ENCODE results near the gene BSCL2. TPM values are rescaled to one million over a fixed set of nuclear protein-coding genes. Genes with fewer than 3 reads are reported as not detected.
A peak's percentile ranks its signal among the peaks of the same experiment; 100 is the strongest.

The BSCL2 gene
- total and polyA plus RNA-seq, 2 of the 13 experiments (the other 11 are each of a cell fraction or from before 2014, with no cell fraction given), result 19.5 to 21.1 TPM

DNA sequence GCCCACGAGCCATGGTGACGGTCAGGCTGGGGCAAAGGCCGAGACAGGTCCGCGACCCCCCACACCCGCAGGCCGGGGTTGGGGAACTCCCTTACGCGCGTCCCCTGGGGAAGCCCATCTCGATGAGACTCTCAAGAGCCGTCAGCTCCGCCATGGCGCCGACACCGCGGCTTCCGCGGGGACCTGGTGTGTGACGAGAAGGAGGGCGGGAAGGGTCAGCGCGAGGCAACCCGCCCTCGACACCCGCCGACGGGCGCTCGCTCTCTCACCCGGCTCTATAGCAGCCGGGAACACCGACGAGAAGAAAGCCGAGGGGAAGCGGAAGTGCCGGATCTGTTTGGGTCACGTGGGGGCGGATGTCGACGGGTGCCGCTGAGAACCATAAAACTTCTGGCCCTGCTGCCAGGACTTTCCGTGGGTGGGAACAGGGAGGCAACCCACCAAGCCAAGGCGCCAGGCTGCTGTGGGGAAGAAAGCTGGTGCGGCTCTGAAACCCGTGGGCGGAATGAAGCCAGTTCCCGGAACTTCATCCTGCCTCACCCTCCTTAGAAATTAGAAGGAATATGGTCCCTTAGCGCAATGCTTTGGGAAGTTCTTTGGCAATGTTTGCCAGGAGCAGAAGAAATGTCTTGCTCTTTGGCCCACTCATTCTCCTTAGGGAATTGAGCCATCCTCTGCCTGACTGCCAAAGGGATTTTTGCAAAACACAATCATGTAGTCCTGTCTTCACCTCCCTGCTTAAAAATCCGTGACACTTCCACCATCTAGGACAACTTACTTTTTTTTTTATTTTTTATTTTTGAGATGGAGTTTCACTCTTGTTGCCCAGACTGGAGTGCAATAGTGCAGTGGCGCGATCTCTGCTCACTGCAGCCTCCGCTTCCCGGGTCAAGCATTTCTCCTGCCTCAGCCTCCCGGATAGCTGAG is 28.2 kb downstream of the BSCL2 start, which contains the start of gene UBXN1 (continued):
- TF ChIP-seq, protein P1, sequence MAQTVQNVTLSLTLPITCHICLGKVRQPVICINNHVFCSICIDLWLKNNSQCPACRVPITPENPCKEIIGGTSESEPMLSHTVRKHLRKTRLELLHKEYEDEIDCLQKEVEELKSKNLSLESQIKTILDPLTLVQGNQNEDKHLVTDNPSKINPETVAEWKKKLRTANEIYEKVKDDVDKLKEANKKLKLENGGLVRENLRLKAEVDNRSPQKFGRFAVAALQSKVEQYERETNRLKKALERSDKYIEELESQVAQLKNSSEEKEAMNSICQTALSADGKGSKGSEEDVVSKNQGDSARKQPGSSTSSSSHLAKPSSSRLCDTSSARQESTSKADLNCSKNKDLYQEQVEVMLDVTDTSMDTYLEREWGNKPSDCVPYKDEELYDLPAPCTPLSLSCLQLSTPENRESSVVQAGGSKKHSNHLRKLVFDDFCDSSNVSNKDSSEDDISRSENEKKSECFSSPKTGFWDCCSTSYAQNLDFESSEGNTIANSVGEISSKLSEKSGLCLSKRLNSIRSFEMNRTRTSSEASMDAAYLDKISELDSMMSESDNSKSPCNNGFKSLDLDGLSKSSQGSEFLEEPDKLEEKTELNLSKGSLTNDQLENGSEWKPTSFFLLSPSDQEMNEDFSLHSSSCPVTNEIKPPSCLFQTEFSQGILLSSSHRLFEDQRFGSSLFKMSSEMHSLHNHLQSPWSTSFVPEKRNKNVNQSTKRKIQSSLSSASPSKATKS (CRISPR knock-in tag; IDR thresholded peaks at IDR 0.05), result no peak
- TF ChIP-seq, protein P2, sequence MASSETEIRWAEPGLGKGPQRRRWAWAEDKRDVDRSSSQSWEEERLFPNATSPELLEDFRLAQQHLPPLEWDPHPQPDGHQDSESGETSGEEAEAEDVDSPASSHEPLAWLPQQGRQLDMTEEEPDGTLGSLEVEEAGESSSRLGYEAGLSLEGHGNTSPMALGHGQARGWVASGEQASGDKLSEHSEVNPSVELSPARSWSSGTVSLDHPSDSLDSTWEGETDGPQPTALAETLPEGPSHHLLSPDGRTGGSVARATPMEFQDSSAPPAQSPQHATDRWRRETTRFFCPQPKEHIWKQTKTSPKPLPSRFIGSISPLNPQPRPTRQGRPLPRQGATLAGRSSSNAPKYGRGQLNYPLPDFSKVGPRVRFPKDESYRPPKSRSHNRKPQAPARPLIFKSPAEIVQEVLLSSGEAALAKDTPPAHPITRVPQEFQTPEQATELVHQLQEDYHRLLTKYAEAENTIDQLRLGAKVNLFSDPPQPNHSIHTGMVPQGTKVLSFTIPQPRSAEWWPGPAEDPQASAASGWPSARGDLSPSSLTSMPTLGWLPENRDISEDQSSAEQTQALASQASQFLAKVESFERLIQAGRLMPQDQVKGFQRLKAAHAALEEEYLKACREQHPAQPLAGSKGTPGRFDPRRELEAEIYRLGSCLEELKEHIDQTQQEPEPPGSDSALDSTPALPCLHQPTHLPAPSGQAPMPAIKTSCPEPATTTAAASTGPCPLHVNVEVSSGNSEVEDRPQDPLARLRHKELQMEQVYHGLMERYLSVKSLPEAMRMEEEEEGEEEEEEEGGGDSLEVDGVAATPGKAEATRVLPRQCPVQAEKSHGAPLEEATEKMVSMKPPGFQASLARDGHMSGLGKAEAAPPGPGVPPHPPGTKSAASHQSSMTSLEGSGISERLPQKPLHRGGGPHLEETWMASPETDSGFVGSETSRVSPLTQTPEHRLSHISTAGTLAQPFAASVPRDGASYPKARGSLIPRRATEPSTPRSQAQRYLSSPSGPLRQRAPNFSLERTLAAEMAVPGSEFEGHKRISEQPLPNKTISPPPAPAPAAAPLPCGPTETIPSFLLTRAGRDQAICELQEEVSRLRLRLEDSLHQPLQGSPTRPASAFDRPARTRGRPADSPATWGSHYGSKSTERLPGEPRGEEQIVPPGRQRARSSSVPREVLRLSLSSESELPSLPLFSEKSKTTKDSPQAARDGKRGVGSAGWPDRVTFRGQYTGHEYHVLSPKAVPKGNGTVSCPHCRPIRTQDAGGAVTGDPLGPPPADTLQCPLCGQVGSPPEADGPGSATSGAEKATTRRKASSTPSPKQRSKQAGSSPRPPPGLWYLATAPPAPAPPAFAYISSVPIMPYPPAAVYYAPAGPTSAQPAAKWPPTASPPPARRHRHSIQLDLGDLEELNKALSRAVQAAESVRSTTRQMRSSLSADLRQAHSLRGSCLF (CRISPR knock-in tag; IDR thresholded peaks at IDR 0.05; ENCODE audit: borderline replicate concordance), result no peak
- TF ChIP-seq TEAD2 (CRISPR knock-in tag; IDR thresholded peaks at IDR 0.05) (no peak), TFDP1 (CRISPR knock-in tag; IDR thresholded peaks at IDR 0.05; ENCODE audit: borderline replicate concordance) (peak; percentile 50; the same call in 1 of the 2 replicates), HDAC1 (CRISPR knock-in tag; IDR thresholded peaks at IDR 0.05) (peak; percentile 90), LCORL (IDR thresholded peaks at IDR 0.05) (no peak), LCORL (CRISPR knock-in tag; IDR thresholded peaks at IDR 0.05) (peak; percentile 76), NFE2 (CRISPR knock-in tag; IDR thresholded peaks at IDR 0.05) (no peak), SAP130 (CRISPR knock-in tag; IDR thresholded peaks at IDR 0.05; ENCODE audit: low read depth) (peak; percentile 96), CEBPZ (IDR thresholded peaks at IDR 0.05; ENCODE audit: low read length) (no peak), TCF7 (IDR thresholded peaks at IDR 0.05; ENCODE audit: low read depth) (no peak), RORA (CRISPR knock-in tag; IDR thresholded peaks at IDR 0.05) (no peak), ZNF160 (CRISPR knock-in tag; IDR thresholded peaks at IDR 0.05) (0 out of 2 replicates have a peak, but pooled peaks have one; percentile 75), ZNF670 (CRISPR knock-in tag; IDR thresholded peaks at IDR 0.05; ENCODE audit: borderline replicate concordance) (no peak), ZSCAN9 (CRISPR knock-in tag; IDR thresholded peaks at IDR 0.05; ENCODE audit: borderline replicate concordance) (peak; percentile 60; the same call in 1 of the 2 replicates), ZKSCAN5 (CRISPR knock-in tag; IDR thresholded peaks at IDR 0.05) (no peak), YEATS4 (CRISPR knock-in tag; IDR thresholded peaks at IDR 0.05; ENCODE audit: borderline replicate concordance) (peak; percentile 75; the same call in 1 of the 2 replicates), ZFY (CRISPR knock-in tag; IDR thresholded peaks at IDR 0.05) (peak; percentile 70)

All from HepG2 (cell line).